Measurements from ENCODE around the gene DBNDD2.

DBNDD2 gene

DNA sequence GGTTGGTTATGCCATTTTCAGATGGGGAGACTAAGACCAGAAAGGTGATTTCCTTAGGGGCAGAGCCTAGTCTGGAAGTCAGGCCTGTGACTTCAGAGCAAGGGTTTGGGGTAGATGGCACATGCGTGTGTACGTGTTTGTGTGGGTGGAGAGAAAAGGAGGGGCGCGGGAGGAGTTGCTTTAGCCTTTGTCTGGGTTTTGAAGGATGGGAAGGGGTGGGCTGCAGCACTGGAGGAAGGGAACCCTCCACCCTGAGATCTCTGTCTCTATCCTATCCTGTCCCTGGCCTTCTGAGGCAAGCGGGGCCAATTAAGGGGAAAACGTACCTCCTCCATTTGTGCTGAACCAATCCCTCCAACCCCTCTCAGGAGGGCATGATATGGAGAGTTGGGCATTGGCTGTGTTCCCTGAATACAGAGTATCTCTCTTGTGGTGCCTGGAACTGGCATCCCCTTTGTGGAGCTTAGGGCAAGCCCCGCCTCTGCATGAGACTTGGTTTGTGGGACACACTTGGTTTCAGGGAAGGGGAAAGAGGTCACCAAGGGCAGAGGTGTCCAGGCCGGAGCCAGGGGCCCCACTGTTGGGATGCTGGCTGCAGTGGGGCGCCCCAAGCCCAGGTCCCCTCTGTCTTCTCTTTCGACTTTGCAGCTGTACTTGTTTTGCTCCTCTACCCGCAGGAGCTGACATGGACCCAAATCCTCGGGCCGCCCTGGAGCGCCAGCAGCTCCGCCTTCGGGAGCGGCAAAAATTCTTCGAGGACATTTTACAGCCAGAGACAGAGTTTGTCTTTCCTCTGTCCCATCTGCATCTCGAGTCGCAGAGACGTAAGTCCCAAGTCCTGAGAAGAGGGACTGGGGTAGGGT is at the start of gene DBNDD2:
TSS of gene DBNDD2 (plus strand) at position 507 of the 863 bp plus-strand sequence. CDS start at position 686, 179 bp downstream.
- no peak for DNase-seq (ENCODE audit: low read depth)

- peak; percentile 66 for DNase-seq (ENCODE audit: low read depth)
Measured at GRCh38 chr20:45359069-45359405, 49.1 kb upstream of the DBNDD2 start.

- peak; percentile 54 for DNase-seq (ENCODE audit: low read depth)
Measured at GRCh38 chr20:45359406-45360148, 48.5 kb upstream of the DBNDD2 start.

- no peak for DNase-seq (ENCODE audit: low read depth)
Measured at GRCh38 chr20:45361793-45362192, 46.3 kb upstream of the DBNDD2 start.

DNA sequence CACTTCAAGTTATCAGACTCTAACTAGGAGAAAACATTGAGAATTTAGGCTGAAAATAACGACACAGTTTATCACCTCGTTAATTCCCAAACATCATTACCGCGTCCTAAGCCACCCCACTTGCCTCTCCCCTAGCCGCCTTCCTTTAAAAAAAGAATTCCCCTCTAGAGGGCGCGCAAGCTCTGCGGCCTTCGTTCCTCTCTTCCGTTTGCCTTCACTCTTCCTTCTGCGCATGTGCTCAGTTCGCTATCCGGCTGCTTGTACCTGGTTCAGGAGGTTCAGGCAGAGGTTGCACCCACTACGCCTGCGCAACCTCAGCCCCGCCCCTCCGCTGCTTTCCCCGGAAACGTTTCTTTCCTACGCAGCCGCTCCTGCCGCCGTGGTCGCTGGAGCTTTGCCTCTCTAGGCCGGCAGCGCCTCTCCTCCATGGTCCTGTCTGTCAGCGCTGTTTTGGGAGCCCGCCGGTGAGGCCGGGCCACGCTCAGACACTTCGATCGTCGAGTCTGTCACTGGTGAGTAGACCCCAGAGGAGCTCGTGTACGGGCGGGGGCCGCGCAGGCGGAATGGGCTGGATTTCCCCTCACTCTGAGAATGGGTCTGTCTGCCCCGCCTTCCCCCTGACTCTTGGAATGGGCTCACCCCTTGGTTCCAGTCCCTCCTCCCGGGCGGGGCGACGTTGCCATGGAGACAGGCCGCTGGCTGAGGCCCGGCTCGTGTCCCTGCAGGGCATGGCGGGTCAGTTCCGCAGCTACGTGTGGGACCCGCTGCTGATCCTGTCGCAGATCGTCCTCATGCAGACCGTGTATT is 45.1 kb upstream of the DBNDD2 start, which contains the start of gene SYS1:
TSS of gene SYS1 (plus strand) at position 353 of the 807 bp plus-strand sequence. CDS start at position 729, 376 bp downstream.
- peak; percentile 99 for DNase-seq (ENCODE audit: low read depth)

DNA sequence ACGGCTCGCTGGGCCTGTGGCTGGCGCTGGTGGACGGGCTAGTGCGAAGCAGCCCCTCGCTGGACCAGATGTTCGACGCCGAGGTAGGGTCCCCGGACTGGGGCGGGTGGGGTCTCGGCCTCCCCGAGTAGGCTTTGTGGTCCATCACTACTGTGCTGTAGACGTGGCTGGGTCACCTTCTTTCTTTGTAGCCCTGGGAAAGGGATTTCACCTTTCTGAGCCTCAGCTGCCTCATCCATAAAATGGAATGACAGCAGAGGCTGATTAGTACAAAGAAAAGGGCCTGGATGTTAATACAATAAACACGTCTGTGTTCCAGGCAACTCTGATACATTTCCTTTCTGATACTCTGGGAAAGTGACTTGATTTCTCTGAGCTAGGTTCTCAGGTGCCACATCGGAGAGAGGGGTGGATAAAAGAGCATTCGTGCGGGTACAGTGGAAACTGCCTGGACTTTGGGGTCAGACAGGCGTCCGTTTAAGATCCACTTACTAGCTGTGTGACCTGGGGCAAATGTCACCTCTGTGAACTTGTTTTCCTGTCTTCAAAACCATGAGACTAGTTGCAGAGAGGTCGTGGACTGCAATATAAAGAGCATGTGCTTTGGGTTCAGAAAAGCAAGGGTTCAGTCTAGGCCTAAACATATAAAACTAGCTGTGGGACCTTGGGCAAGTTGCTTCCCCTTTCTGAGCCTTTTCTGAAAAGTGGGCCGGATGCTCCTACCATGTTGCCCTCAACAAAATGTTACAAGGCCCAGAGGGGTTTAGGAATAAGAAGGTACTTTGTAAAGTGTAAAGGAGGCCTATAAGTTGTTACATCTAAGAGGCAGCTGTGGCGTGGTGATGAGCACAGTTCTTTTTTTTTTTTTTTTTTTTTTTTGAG is 44.2 kb upstream of the DBNDD2 start:
- DNase-seq (ENCODE audit: low read depth) = no peak

GRCh38 chr20:45365444-45365970 is 42.6 kb upstream of the DBNDD2 start:
- no peak for DNase-seq (ENCODE audit: low read depth)

DNA sequence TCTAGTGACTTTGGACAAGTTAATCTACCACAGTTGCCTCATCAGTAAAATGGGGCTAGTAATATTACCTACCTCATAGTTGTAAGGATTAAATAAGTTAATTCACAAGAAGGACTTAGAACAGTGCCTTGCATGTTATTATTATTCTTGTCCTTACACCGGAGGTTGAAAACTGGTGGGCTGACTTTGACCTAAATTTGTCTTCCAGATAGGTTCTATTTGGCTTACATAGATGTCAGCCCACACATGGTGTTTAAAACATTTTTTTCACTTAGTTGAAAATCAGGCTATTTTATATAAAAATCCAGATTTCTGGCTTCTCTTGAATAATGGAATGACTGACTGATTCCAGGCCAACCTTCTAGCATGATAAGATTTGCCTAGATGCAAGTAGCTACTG is 41.9 kb upstream of the DBNDD2 start:
- no peak for DNase-seq (ENCODE audit: low read depth)

GRCh38 chr20:45366631-45367030 is 41.5 kb upstream of the DBNDD2 start:
- no peak for DNase-seq (ENCODE audit: low read depth)

DNA sequence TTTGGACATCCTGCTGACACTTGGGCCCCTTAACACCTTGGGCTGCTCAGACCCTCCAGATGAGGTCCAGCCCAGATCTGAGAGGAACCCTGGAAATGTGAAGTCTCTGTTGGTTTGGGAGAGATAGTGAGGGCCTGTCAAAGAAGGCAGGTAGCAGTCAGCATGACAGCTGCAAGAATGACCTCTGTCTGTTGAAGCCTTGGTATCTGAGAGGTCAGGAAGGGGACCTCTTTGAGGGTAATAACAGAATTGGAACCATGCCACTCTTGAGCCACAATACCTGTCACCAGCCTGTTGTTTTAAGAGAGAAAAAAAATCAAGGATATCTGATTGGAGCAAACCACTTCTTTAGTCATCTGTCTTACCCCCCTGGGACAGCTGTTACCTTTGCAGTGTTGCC is 41.0 kb upstream of the DBNDD2 start:
- DNase-seq (ENCODE audit: low read depth) = no peak

DNA sequence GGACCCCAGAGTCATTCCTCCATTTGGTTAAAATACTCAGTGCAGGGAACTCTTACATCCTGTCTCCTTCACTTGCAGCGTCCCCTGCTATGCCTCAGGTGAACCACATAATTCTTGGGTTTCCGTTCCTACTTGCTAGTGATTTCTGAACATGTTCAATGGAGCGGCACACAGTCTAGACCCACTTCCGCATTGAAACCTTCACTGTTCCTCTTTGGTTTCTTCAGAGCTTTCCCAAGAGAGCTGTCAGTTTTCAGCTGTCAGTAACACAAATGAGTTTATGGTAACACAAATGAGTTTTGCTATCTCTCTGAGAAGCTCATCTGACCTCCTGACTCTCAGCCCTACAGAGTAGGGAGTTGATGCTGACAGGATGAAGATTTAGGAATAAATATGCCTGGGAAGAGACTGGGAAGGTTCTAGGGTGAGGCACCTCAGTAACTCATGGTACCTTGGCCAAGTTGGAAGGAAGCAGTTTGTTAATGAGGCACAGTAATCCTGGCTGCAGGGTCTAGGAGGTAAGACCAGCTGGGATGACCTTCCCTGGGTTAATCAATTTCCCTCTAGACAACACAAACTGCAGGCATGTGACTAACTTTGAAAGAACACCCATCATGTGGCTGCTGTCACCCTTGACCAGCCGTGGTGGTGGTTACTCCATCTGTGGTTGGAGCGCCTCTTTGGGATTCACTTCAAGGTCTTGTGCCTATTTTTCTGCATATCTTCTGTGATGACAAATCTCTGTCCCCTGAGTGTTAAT is 39.7 kb upstream of the DBNDD2 start:
- no peak for DNase-seq (ENCODE audit: low read depth)

- no peak for DNase-seq (ENCODE audit: low read depth)
Measured at GRCh38 chr20:45370571-45371160, 37.4 kb upstream of the DBNDD2 start.

- DNase-seq (ENCODE audit: low read depth) = no peak
Measured at GRCh38 chr20:45372241-45372640, 35.8 kb upstream of the DBNDD2 start.

DNA sequence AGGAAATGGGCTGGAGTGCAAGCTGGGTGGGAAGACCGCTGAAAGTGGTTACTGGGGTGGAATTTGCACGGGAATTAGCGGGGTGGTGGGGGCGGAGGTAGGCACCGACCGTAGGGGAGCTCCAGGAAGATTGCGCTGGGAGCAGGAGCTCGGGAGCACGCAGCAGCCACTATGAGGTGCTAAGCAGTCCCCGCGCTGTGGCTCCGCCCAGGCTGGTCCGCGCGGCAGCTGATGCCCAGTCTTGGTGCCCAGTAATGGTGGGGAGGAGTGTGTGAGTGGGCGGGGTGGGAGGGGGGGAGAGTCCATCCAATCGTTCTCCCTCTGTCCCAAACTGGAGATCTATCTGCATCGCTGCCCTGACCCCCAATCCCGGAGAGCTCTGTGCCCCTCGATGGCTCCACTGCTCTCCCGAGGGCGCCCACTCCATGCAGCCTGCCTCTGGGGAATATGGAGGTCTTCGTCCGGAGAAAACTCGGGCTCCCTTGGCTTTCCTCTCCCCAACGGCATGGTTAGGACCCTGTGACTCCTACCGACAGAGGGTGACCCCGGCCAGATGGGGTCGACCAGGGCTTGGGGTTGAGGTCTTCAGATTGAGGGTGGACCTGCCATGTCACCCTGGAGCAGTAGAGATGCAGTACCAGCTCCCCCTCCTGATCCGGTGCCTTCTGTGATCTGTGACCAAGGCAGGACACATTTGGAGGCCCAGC is 35.3 kb upstream of the DBNDD2 start:
- no peak for DNase-seq (ENCODE audit: low read depth)

DNA sequence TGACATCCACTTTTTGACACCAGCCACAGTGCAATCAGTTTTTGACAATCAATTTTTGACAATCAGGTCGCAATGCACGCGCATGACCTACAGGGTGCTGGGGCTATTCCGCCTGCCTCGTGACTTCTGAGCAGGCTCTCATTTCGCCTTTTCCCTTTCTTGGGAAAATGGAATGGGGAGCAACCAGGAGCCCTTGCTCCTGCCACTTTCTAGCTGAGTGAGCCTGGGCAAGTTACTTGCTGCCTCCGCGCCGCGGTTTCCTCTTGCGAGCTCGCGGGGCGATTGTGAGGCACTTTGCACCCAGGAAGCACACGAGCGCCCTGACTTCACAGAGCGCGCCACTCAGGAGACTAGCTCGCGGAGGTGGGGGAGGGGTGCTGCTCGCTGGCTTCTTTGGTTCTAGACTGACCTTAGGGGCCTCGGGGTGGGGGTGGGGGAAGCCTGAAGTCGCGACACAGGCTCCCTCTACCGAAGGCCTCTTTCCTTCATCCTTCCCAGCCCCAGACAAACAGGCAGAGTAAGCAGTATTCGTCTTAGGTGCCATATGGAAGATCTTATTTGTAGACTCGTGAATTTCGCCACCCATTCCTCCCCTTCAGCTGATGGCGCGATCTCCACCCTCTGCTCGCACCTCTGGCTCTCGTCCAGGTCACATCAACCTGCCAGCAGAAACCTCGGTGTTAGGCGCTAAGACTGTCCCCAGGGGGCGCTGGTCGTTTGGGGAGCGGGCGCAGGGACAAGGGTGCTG is 34.6 kb upstream of the DBNDD2 start:
- peak; percentile 81 for DNase-seq (ENCODE audit: low read depth)

GRCh38 chr20:45374101-45374467 is 34.0 kb upstream of the DBNDD2 start:
- DNase-seq (ENCODE audit: low read depth) = no peak

DNA sequence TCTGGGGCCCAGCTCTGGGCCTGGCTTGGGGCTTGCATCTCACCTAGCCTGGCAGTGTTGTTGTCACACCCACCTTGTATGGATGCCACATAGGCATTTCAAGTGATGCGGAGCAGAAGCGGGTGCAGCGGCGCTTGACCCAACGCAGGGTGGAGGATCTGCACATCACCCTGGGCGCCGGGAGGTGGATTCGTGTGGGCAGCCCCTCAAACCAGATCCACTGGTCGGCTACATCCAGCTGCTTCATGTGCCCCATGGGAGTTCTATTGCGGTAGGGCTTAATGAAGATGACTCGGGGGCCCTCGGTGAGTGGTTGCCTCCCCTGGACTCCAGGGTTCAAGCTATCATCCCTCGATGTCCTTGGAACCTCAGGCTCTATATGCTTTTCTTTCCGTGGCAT is 33.1 kb upstream of the DBNDD2 start:
- DNase-seq (ENCODE audit: low read depth) = no peak

- no peak for DNase-seq (ENCODE audit: low read depth)
Measured at GRCh38 chr20:45377269-45377668, 30.8 kb upstream of the DBNDD2 start.

DNA sequence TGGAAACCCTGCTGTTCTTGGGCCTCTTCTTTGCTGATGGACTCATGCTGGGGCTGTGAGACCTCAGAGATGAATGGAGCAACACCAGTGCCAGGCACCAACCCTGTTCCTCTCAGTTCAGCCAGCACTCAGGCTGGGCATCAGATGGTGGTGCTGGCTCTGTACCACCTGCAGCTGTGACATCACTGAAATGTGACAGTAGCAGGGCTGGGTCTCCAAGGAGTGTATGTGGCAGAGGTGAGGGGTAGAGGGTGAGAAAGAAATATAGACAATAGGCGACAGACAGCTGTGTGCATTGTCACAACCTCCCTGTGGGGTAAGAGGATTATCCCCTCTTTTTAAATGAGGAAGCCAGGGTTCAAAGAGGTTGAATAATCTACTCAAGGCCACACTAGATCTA is 29.9 kb upstream of the DBNDD2 start, which contains the start of gene TP53TG5:
TSS of gene TP53TG5 (minus strand) at position 135 of the 400 bp plus-strand sequence. CDS start at position 46, 89 bp downstream.
- DNase-seq (ENCODE audit: low read depth) = no peak

Data from EH (cell line).